Hepatocyte (in vitro differentiated cells): ENCODE data around the gene PTPN3. TPM values are rescaled to one million over a fixed set of nuclear protein-coding genes. Genes with fewer than 3 reads are reported as not detected.

ENCODE experiments used
- DNase-seq: peaks from one replicate; pipeline ENCODE4 v3.0.0-alpha.2; 2016; ENCODE audit warnings: low spot score
- H2AFZ ChIP-seq: fragments of 200-600 bp; sonication (generic); 2 replicates; pipeline ENCODE4 v1.6.0; 2016; ENCODE audit warnings: antibody characterized with exemption, mild to moderate bottlenecking
- H3K27ac ChIP-seq: fragments of 200-600 bp; sonication (generic); 2 replicates; pipeline ENCODE4 v1.5.1; 2016; ENCODE audit warnings: mild to moderate bottlenecking
- H3K27me3 ChIP-seq: fragments of 200-600 bp; sonication (generic); 2 replicates; pipeline ENCODE4 v1.6.1; 2016
- H3K36me3 ChIP-seq: fragments of 200-600 bp; sonication (generic); replicated peaks from 2 replicates; pipeline ENCODE4 v1.5.1; 2016; ENCODE audit warnings: low read depth; ENCODE audit not compliant: insufficient read depth
- H3K4me1 ChIP-seq: fragments of 200-600 bp; sonication (generic); 2 replicates; pipeline ENCODE4 v1.5.1; 2016; ENCODE audit warnings: mild to moderate bottlenecking, moderate library complexity; ENCODE audit not compliant: insufficient read depth
- H3K4me2 ChIP-seq: fragments of 200-600 bp; sonication (generic); 2 replicates; pipeline ENCODE4 v1.6.0; 2016
- H3K4me3 ChIP-seq: fragments of 200-600 bp; sonication (generic); 2 replicates; pipeline ENCODE4 v1.5.1; 2016; ENCODE audit warnings: mild to moderate bottlenecking
- H3K79me2 ChIP-seq: fragments of 200-600 bp; sonication (generic); 2 replicates; pipeline ENCODE4 v1.6.0; 2017; ENCODE audit warnings: mild to moderate bottlenecking
- H3K9me2 ChIP-seq: fragments of 200-600 bp; sonication (generic); replicated peaks from 2 replicates; pipeline ENCODE4 v1.6.0; 2017; ENCODE audit warnings: mild to moderate bottlenecking; ENCODE audit not compliant: insufficient read depth
- H3K9me3 ChIP-seq: fragments of 200-600 bp; sonication (generic); 2 replicates; pipeline ENCODE4 v1.5.1; 2016; ENCODE audit warnings: low read depth, mild to moderate bottlenecking
- H4K20me1 ChIP-seq: fragments of 200-600 bp; sonication (generic); 2 replicates; pipeline ENCODE4 v1.6.0; 2016; ENCODE audit warnings: mild to moderate bottlenecking; ENCODE audit not compliant: insufficient read depth, poor library complexity, severe bottlenecking
- EZH2 ChIP-seq: fragments of 200-600 bp; sonication (generic); IDR thresholded peaks from 2 replicates; pipeline ENCODE4 v1.6.1; 2016; ENCODE audit warnings: antibody characterized with exemption, mild to moderate bottlenecking, borderline replicate concordance
- EZH2phosphoT487 ChIP-seq: fragments of 200-600 bp; sonication (generic); IDR thresholded peaks from one replicate; pipeline ENCODE4 v1.6.1; 2018; ENCODE audit warnings: antibody characterized with exemption, mild to moderate bottlenecking, low read depth, moderate library complexity; ENCODE audit not compliant: unreplicated experiment, severe bottlenecking
- WGBS: methylation state at CpG from one replicate; pipeline ENCODE4 v1.1.6; 2016; ENCODE audit warnings: low lambda C conversion rate; ENCODE audit errors: missing lambda C conversion rate; 5-methylcytosine and 5-hydroxymethylcytosine counted together
- polyA plus RNA-seq: library from polyadenylated mRNA; unstranded; fragments of >200 nt; fragmentation: Nextera tagmentation; extraction: Ambion mirVana; gene quantifications from 2 replicates; pipeline ENCODE4 v1.2.1, GENCODE V29; 2016
- total RNA-seq: library from RNA; depleted of rRNA; stranded (reverse); fragments of >200 nt; gene quantifications from 2 replicates; pipeline ENCODE4 v1.2.3, GENCODE V29; 2014
- TF ChIP-seq, protein P1 (sequence below): fragments of 200-600 bp; sonication (generic); IDR thresholded peaks from 2 replicates; pipeline ENCODE4 v1.5.1; 2016; ENCODE audit warnings: antibody characterized with exemption, mild to moderate bottlenecking; ENCODE audit not compliant: poor library complexity

Gene PTPN3
- total and polyA plus RNA-seq, 2 experiments from 2014 or later = 4.4 to 12.1 TPM

DNA sequence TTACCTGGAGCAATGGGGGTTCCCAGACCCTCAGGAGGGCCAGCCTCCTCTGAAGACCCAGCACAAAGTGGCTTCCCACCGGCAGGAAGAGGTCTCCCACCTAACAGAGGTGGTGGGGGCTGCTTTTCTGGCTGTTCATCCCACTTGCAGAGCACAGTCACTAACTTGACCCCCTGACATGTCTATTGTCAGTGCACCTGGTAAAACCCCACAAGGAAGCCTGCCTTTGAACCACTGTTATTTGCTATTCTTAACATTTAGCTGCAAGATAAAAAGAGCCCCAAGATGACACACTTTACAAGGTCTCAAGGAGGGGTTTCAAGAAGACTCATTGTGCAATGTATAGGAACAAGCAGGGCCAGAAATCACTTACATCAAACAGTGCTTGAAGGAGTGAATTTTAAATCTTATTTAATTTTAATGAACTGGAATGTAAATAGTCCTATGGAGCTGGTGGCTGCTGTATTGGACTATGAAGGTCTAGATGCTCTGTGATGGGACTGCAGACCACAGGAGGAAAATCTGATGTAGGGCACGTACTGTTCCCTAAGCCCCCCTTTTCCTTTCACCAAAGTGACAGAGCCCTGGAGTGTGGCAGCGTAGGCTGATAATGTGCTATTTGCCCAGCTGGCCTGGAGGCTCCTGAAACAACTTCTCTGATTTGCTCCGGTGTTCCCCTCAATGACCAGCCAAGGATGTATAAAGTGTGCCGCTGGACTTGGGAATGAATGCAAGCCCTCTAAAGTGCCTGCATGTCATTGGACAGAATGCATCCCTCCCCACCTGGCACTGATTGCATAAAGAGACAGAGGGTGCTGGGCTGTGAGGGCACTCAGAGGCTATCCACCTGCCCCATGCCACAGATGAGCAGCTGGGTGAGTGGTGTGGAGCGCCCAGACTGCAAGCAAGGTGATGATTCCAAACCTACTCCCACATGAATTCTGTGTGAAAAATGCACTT is 80.2 kb downstream of the PTPN3 start:
- no peaks in the 10 kb centered on the region for H3K79me2 ChIP-seq
- no peak overlapping the region for H3K4me3 ChIP-seq
- no peak for DNase-seq
- no peaks in the 10 kb centered on the region for H3K36me3 ChIP-seq
- 90% methylated on average over 6 of the region's 6 CpGs for whole genome bisulfite sequencing
- H3K4me1 ChIP-seq = no peaks in the 10 kb centered on the region
- H3K4me2 ChIP-seq = no peak overlapping the region
- no peaks in the 10 kb centered on the region for H4K20me1 ChIP-seq
- H3K27ac ChIP-seq = no peak overlapping the region
- TF ChIP-seq EZH2phosphoT487 (no peak), EZH2 (no peak)
- TF ChIP-seq, protein P1, sequence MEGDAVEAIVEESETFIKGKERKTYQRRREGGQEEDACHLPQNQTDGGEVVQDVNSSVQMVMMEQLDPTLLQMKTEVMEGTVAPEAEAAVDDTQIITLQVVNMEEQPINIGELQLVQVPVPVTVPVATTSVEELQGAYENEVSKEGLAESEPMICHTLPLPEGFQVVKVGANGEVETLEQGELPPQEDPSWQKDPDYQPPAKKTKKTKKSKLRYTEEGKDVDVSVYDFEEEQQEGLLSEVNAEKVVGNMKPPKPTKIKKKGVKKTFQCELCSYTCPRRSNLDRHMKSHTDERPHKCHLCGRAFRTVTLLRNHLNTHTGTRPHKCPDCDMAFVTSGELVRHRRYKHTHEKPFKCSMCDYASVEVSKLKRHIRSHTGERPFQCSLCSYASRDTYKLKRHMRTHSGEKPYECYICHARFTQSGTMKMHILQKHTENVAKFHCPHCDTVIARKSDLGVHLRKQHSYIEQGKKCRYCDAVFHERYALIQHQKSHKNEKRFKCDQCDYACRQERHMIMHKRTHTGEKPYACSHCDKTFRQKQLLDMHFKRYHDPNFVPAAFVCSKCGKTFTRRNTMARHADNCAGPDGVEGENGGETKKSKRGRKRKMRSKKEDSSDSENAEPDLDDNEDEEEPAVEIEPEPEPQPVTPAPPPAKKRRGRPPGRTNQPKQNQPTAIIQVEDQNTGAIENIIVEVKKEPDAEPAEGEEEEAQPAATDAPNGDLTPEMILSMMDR = no peak
- H2AFZ ChIP-seq = no peak overlapping the region
- H3K27me3 ChIP-seq = no peaks in the 10 kb centered on the region
- H3K9me3 ChIP-seq = no peaks in the 10 kb centered on the region
- H3K9me2 ChIP-seq = no peaks in the 10 kb centered on the region

DNA sequence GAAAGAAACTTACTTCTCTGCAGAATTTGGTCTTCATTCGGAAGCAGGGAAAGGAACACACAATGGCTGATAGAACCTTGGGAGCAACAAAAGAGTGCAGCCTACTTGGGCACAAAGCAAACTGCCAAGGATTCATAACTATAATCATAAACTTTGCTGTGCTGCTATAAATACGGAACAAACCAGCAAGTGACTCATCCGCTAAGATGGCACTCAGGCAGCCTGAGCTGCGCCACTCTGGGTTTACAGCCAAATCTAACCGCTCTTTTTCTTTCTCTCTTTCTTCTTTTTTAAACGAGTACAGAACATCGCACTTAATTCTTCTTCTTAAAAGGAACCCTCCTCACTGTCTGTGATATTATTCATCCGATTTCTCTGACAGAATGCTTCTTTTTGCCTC is 81.1 kb downstream of the PTPN3 start:
- Histone ChIP-seq H3K79me2 (no peaks in the 10 kb centered on the region), H3K4me2 (no peak overlapping the region), H3K4me1 (no peaks in the 10 kb centered on the region), H3K27ac (no peak overlapping the region), H2AFZ (no peak overlapping the region), H4K20me1 (no peaks in the 10 kb centered on the region), H3K9me3 (no peaks in the 10 kb centered on the region), H3K27me3 (no peaks in the 10 kb centered on the region), H3K36me3 (no peaks in the 10 kb centered on the region), H3K9me2 (no peaks in the 10 kb centered on the region), H3K4me3 (no peak overlapping the region)
- no peak for DNase-seq
- 95% methylated on average over 8 of the region's 8 CpGs for WGBS
- no peak for TF ChIP-seq EZH2
- TF ChIP-seq EZH2phosphoT487 = no peak
- TF ChIP-seq, protein P1 = no peak

DNA sequence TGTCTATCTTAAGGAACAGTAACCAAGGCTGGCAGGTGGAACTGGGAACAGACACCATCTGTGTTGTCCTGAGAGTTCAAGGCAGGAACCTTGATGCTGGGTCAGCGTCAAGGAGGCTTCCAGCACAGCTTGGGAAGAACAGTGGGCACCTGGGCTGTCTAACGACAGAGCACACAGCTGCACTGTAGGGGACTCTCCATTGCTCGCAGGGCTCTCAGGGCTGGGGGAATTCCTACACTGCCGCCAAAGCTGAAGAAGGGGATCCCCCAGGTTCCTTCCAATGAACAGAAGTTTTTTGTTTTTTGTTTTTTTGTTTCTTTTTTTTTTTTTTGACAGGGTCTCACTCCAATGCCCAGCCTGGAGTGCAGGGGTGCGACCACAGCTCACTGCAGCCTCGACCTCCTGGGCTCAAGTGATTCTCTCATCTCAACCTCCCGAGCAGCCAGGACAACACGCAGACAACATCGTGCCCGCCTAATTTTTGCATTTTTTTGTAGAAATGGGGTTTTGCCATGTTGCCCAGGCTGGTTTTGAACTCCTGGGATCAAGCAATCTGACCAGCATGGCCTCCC is 81.9 kb downstream of the PTPN3 start:
- H3K9me3 ChIP-seq = no peaks in the 10 kb centered on the region

More for the DNA sequence above, 81.9 kb downstream of the PTPN3 start:
- Histone ChIP-seq H3K27ac (no peak overlapping the region), H3K4me2 (no peak overlapping the region), H3K9me2 (no peaks in the 10 kb centered on the region), H3K27me3 (no peaks in the 10 kb centered on the region), H2AFZ (no peak overlapping the region), H4K20me1 (no peaks in the 10 kb centered on the region), H3K36me3 (no peaks in the 10 kb centered on the region), H3K79me2 (no peaks in the 10 kb centered on the region), H3K4me3 (no peak overlapping the region), H3K4me1 (no peaks in the 10 kb centered on the region)
- DNase-seq = no peak
- TF ChIP-seq EZH2 (no peak), EZH2phosphoT487 (no peak)
- TF ChIP-seq, protein P1 = no peak
- 95% methylated on average over 10 of the region's 10 CpGs for WGBS
